Heart right ventricle (tissue), 16 donors: ENCODE results near the gene DTNB. TPM values are rescaled to one million over a fixed set of nuclear protein-coding genes. Genes with fewer than 3 reads are reported as not detected.

Experiments
- ATAC-seq, 8 donors: fragments of 200-7000 bp; cut with Tn5 transposase; one replicate each; pipeline ENCODE4 v1.9.1; 2020; ENCODE audit warnings: mild to moderate bottlenecking in 8 of 8, moderate library complexity in 8 of 8, moderate number of reproducible peaks in 1 of 8
- DNase-seq, 2 donors: peaks; one replicate each; pipeline ENCODE4 v3.0.0-alpha.2; 2020
- H3K27ac ChIP-seq, 10 donors: fragments of 200-600 bp; sonication (generic) in 2 of 10; one replicate each; pipeline versions ENCODE4 v1.5.0 to v1.8.0; 2020 to 2022; ENCODE audit warnings: mild to moderate bottlenecking in 3 of 10
- H3K27me3 ChIP-seq, 7 donors: fragments of 200-600 bp; one replicate each; pipeline ENCODE4 v1.8.0; 2021 to 2022; ENCODE audit warnings: mild to moderate bottlenecking in 2 of 7
- H3K36me3 ChIP-seq, 9 donors: fragments of 200-600 bp; sonication (generic) in 1 of 9; one replicate each; pipeline versions ENCODE4 v1.5.0 to v1.8.0; 2020 to 2022; ENCODE audit warnings: mild to moderate bottlenecking in 2 of 9
- H3K4me1 ChIP-seq, 9 donors: fragments of 200-600 bp; sonication (generic) in 1 of 9; one replicate each; pipeline versions ENCODE4 v1.5.0 to v1.8.0; 2020 to 2022; ENCODE audit warnings: mild to moderate bottlenecking in 4 of 9
- H3K4me3 ChIP-seq, 10 donors: fragments of 200-600 bp; sonication (generic) in 2 of 10; one replicate each; pipeline versions ENCODE4 v1.5.0 to v1.8.0; 2020 to 2022; ENCODE audit warnings: mild to moderate bottlenecking in 7 of 10, moderate library complexity in 2 of 10
- H3K9me3 ChIP-seq, 11 donors: fragments of 200-600 bp in 10 of 11; sonication (generic) in 2 of 11; one replicate each; pipeline versions ENCODE4 v1.5.0 to v1.8.0; 2013 to 2022; ENCODE audit warnings: mild to moderate bottlenecking in 2 of 11, control low read depth in 1 of 11, moderate library complexity in 1 of 11
- CTCF ChIP-seq, 9 donors: fragments of 200-600 bp; sonication (generic) in 2 of 9; IDR thresholded peaks; one replicate each; pipeline versions ENCODE4 v1.5.0 to v1.8.0; 2021 to 2022; ENCODE audit warnings: antibody characterized with exemption in 9 of 9, mild to moderate bottlenecking in 5 of 9, moderate library complexity in 1 of 9
- WGBS, 2 donors: extraction: QIAGEN DNeasy Blood & Tissue Kit; methylation state at CpG; one replicate each; pipeline ENCODE4 v1.1.7; 2013; ENCODE audit warnings: inconsistent platforms in 1 of 2; 5-methylcytosine and 5-hydroxymethylcytosine counted together
- intact Hi-C, 10 donors: fragments of 100-400 bp; cut with DNase I; formaldehyde crosslinking; loops; one replicate each; pipeline versions ENCODE4 v1.11.1 to v1.14.2; 2022
- polyA plus RNA-seq, 2 donors: library from polyadenylated mRNA; stranded (reverse); fragments of 200-250 nt; gene quantifications; one replicate each; pipeline ENCODE4 v1.2.3, GENCODE V29; 2013
- total RNA-seq, 10 donors: library from RNA; stranded (reverse); fragmentation: NEBNext Ultra II Directional in 3 of 10; extraction: Animal tissue kit (Norgen Biotek cat#: 25700) in 3 of 10; gene quantifications; one replicate each; pipeline versions ENCODE4 v1.2.1 to v1.2.4, GENCODE V29; 2021 to 2023
- donor health status: Arrhythmogenic right ventricular cardiomyopathy.
- donor health status: ischemic (EF 13 %, LVEDD 7.1; RV severe dilation, severe dysfunction).
- donor health status: healthy with polysubstance abuse.
- donor health status: DM: no; HTN: yes; CAD: no.
- donor health status: DM: no; HTN: no; CAD: no.
- donor health status: ischemic (EF 25% LVEDD 6.9; RV normal size, moderate dysfunction).
- donor health status: ischemic (EF 25% LVEDD 5.7; RV mildly dilated, moderate dysfunction).
- donor health status: healthy.
- donor health status: DM: yes; HTN: yes; CAD: no.
- donor health status: Ischemic cardiomyopathy.
- donor health status: ischemic (EF 35%, LVEDD 5.7; RV mildly dilated, moderate dysfunction).
- donor health status: nonischemic (EF 11% LVEDD 7.7; RV severe dilation, severe dysfunction).
- donor health status: DM: yes; HTN: yes; CAD: no.
- donor health status: PGD.
- donor health status: ischemic (EF 29% LVEDD 5.4; RV normal size, mild dysfunction).
- donor health status: nonischemic (EF 23%, LVEDD 6.1; RV moderate dilation, normal function).

Gene DTNB
- total and polyA plus RNA-seq, 12 donors, result 2.8 to 11.3 (median 7.8) TPM

GRCh38 chr2:25341011-25341727 is 332.2 kb downstream of the DTNB start:
- H3K4me1 ChIP-seq, result peaks cover 16 to 52% (median 45%) of the 10 kb centered on the region in 9 donors
- WGBS, 2 donors, result 0 to 1% methylated on average over 5 to 89 of the region's 104 CpGs
- H3K36me3 ChIP-seq, result no peaks in the 10 kb centered on the region
- no peaks in the 10 kb centered on the region for H3K9me3 ChIP-seq
- ATAC-seq (no peak), DNase-seq (peak in 1 of 2 donors; percentile 51)
- intact Hi-C loops, result loop anchor here in 3 of 10 donors (5.0 to 10.0 kb wide), 4 partner anchors 36 to 184 kb away; no protein-coding TSS in a partner anchor
- peak overlapping the region in 9 of 10 donors; percentile 66 to 80 (median 72) for H3K4me3 ChIP-seq
- H3K27me3 ChIP-seq, result no peaks in the 10 kb centered on the region
- peak overlapping the region in 9 of 10 donors; percentile 82 to 95 (median 87) for H3K27ac ChIP-seq
- no peak for TF ChIP-seq CTCF (IDR thresholded peaks at IDR 0.05)

GRCh38 chr2:25340181-25340921 is 333.0 kb downstream of the DTNB start:
- Histone ChIP-seq H3K4me3 (peak overlapping the region; percentile 35 to 80 (median 71)), H3K36me3 (no peaks in the 10 kb centered on the region), H3K27ac (peak overlapping the region; percentile 78 to 95 (median 86)), H3K4me1 (peaks cover 16 to 61% (median 53%) of the 10 kb centered on the region in 9 donors), H3K9me3 (no peaks in the 10 kb centered on the region), H3K27me3 (no peaks in the 10 kb centered on the region)
- intact Hi-C loops, result loop anchor here in 3 of 10 donors (5.0 to 10.0 kb wide), 4 partner anchors 37 to 184 kb away; no protein-coding TSS in a partner anchor
- TF ChIP-seq CTCF (IDR thresholded peaks at IDR 0.05), result no peak
- ATAC-seq, result peak in 7 of 8 donors; percentile 1 to 32 (median 23)
- peak; percentile 52 to 66 for DNase-seq
- 6 to 7% methylated on average over 35 to 73 of the region's 73 CpGs for WGBS, 2 donors

GRCh38 chr2:25339791-25340180 is 333.6 kb downstream of the DTNB start:
- Histone ChIP-seq H3K4me3 (peak overlapping the region; percentile 35 to 80 (median 71)), H3K27ac (peak overlapping the region; percentile 78 to 95 (median 86)), H3K36me3 (no peaks in the 10 kb centered on the region), H3K9me3 (no peaks in the 10 kb centered on the region), H3K27me3 (no peaks in the 10 kb centered on the region), H3K4me1 (peaks cover 19 to 66% (median 59%) of the 10 kb centered on the region in 9 donors)
- WGBS, 2 donors, result 44 to 51% methylated on average over 18 of the region's 18 CpGs
- intact Hi-C loops, result loop anchor here in 3 of 10 donors (5.0 to 10.0 kb wide), 5 partner anchors 38 to 185 kb away; no protein-coding TSS in a partner anchor
- ATAC-seq, result peak; percentile 5 to 58 (median 36)
- TF ChIP-seq CTCF (IDR thresholded peaks at IDR 0.05), result peak in 5 of 9 donors; percentile 4 to 43 (median 33)
- DNase-seq, result peak in 1 of 2 donors; percentile 44

- Histone ChIP-seq H3K36me3 (no peaks in the 10 kb centered on the region), H3K4me3 (peak overlapping the region in 3 of 10 donors; percentile 70 to 77 (median 72)), H3K27ac (peak overlapping the region in 9 of 10 donors; percentile 78 to 95 (median 87)), H3K27me3 (no peaks in the 10 kb centered on the region), H3K4me1 (peaks cover 19 to 72% (median 63%) of the 10 kb centered on the region in 9 donors), H3K9me3 (no peaks in the 10 kb centered on the region)
- intact Hi-C loops, result loop anchor here in 1 of 10 donors (10.0 kb wide), 1 partner anchor 54 kb away; no protein-coding TSS in a partner anchor
- TF ChIP-seq CTCF (IDR thresholded peaks at IDR 0.05), result no peak
- ATAC-seq (peak in 4 of 8 donors; percentile 28 to 38 (median 30)), DNase-seq (no peak)
- 28 to 38% methylated on average over 8 of the region's 8 CpGs for WGBS, 2 donors
Measured at GRCh38 chr2:25339211-25339674, 334.1 kb downstream of the DTNB start.
